H1 (cell line): ENCODE measurements around the gene POLR3C. TPM values are rescaled to one million over a fixed set of nuclear protein-coding genes. Genes with fewer than 3 reads are reported as not detected.
A peak's percentile ranks its signal among the peaks of the same experiment; 100 is the strongest.

Experiments used
- CHD1 ChIP-seq: IDR thresholded peaks from 2 replicates; pipeline ENCODE4 v1.6.1; 2012; ENCODE audit warnings: low read depth, low read length, improper control_type of control experiment
- CHD2 ChIP-seq: IDR thresholded peaks from 2 replicates; pipeline ENCODE4 v1.6.1; 2012; ENCODE audit warnings: low read length, improper control_type of control experiment
- CTBP2 ChIP-seq: IDR thresholded peaks from 2 replicates; pipeline ENCODE4 v1.7.0; 2011; ENCODE audit warnings: borderline replicate concordance, mild to moderate bottlenecking, moderate library complexity, mixed read lengths, low read length; ENCODE audit not compliant: insufficient read depth, insufficient read length
- CTCF ChIP-seq, 3 experiments: IDR thresholded peaks; 1 replicate in 2 of 3; 2 replicates in 1 of 3; pipeline versions ENCODE4 v1.5.1 to v1.6.1; 2011; ENCODE audit warnings: low read length in 3 of 3, mild to moderate bottlenecking in 3 of 3, inconsistent platforms in 2 of 3, low read depth in 1 of 3, moderate library complexity in 1 of 3; ENCODE audit not compliant: insufficient read depth in 1 of 3; ENCODE audit errors: control extremely low read depth in 1 of 3
- EZH2 ChIP-seq: fragments of 200-600 bp; sonication (generic); IDR thresholded peaks from 2 replicates; pipeline ENCODE4 v1.7.1; 2012; ENCODE audit warnings: low read depth, mild to moderate bottlenecking, moderate library complexity, low read length, inconsistent platforms; ENCODE audit not compliant: severe bottlenecking
- PHF8 ChIP-seq: fragments of 200-600 bp; sonication (generic); conservative IDR thresholded peaks from 2 replicates; pipeline ENCODE4 v1.7.1; 2012; ENCODE audit warnings: low read depth, mild to moderate bottlenecking, inconsistent platforms, low read length, moderate library complexity
- RBBP5 ChIP-seq: IDR thresholded peaks from 2 replicates; pipeline ENCODE4 v1.7.1; 2012; ENCODE audit warnings: low read depth, mild to moderate bottlenecking, inconsistent platforms, low read length, moderate library complexity, borderline replicate concordance
- SAP30 ChIP-seq: fragments of 300-600 bp; sonication (generic); IDR thresholded peaks from 2 replicates; pipeline ENCODE4 v1.7.1; 2012; ENCODE audit warnings: low read length, moderate library complexity, mild to moderate bottlenecking, inconsistent platforms; ENCODE audit not compliant: insufficient read depth, insufficient replicate concordance
- SIN3A ChIP-seq, 2 experiments: IDR thresholded peaks in 1 of 2; conservative IDR thresholded peaks in 1 of 2; 2 replicates each; pipeline ENCODE4 v1.6.1; 2011 to 2012; ENCODE audit warnings: low read length in 2 of 2, improper control_type of control experiment in 1 of 2, low read depth in 1 of 2, mild to moderate bottlenecking in 1 of 2
- SP2 ChIP-seq: IDR thresholded peaks from 2 replicates; pipeline ENCODE4 v1.6.1; 2012; ENCODE audit warnings: mild to moderate bottlenecking, low read length, inconsistent platforms
- TCF12 ChIP-seq: IDR thresholded peaks from 2 replicates; pipeline ENCODE4 v1.6.1; 2011; ENCODE audit warnings: low read depth, mild to moderate bottlenecking, low read length
- polyA plus RNA-seq, 7 experiments: library from polyadenylated mRNA; depleted of rRNA in 3 of 7; stranded (reverse) in 5 of 7; unstranded in 2 of 7; fragments of >200 nt in 5 of 7; fragments of 200-250 nt in 2 of 7; gene quantifications; 1 replicate in 5 of 7; 2 replicates in 1 of 7; 4 replicates in 1 of 7; pipeline versions ENCODE4 v1.2.1 to v1.2.3, GENCODE V29; 2011 to 2013; ENCODE audit warnings: missing spikeins in 2 of 7, mixed read lengths in 2 of 7
- total RNA-seq: library from RNA; stranded (reverse); fragmentation: NEBNext Ultra II Directional; extraction: Animal tissue kit (Norgen Biotek cat#: 25700); gene quantifications from 2 replicates; pipeline ENCODE4 v1.2.1, GENCODE V29; 2021

The POLR3C gene
- total and polyA plus RNA-seq, 2 of the 8 experiments (the other 6 are each of a cell fraction or from before 2014, with no cell fraction given), result 26.8 TPM

GRCh38 chr1:145891587-145892485 is 67.8 kb downstream of the POLR3C start (continued):
- TF ChIP-seq SIN3A (conservative IDR thresholded peaks at IDR 0.05 in 1 of 2, IDR thresholded peaks at IDR 0.05 in 1 of 2; ENCODE audit: low read depth in 1 of 2, low read length in 2 of 2) (peak; percentile 24 to 74; a peak in 1 of 4 replicates), PHF8 (no peak), TCF12 (no peak), SP2 (no peak), SAP30 (no peak), CTBP2 (no peak), EZH2 (no peak), RBBP5 (no peak), CHD2 (peak; percentile 34; the same call in 1 of the 2 replicates), CTCF (IDR thresholded peaks at IDR 0.05; ENCODE audit: control extremely low read depth in 1 of 3, insufficient read depth in 1 of 3, low read depth in 1 of 3, low read length in 3 of 3) (peak; percentile 84 to 99 (median 99)), CHD1 (no peak)
